GM12873 (cell line): Measurements from ENCODE around the gene IKZF4.

Experiments
- CTCF ChIP-seq: IDR thresholded peaks from 2 replicates; pipeline ENCODE4 v1.5.1; 2012; ENCODE audit warnings: low read depth, mild to moderate bottlenecking, moderate library complexity, low read length, control low read depth; ENCODE audit not compliant: insufficient read depth; ENCODE audit errors: missing control alignments

IKZF4 gene

GRCh38 chr12:56080556-56081138 is 59.8 kb downstream of the IKZF4 start:
- no peak for TF ChIP-seq CTCF

- TF ChIP-seq CTCF = no peak
Measured at GRCh38 chr12:56081393-56082347, 60.8 kb downstream of the IKZF4 start.

- no peak for TF ChIP-seq CTCF
Measured at GRCh38 chr12:56082382-56082781, 61.5 kb downstream of the IKZF4 start.

GRCh38 chr12:56082967-56083366 is 62.1 kb downstream of the IKZF4 start:
- TF ChIP-seq CTCF = no peak

- TF ChIP-seq CTCF = peak; percentile 65
Measured at GRCh38 chr12:56084958-56085543, 64.2 kb downstream of the IKZF4 start.

GRCh38 chr12:56086096-56086495 is 65.3 kb downstream of the IKZF4 start:
- no peak for TF ChIP-seq CTCF

- no peak for TF ChIP-seq CTCF
Measured at GRCh38 chr12:56086608-56087007, 65.8 kb downstream of the IKZF4 start.
